ENCODE measurements around the gene PATL2. TPM values are rescaled to one million over a fixed set of nuclear protein-coding genes. Genes with fewer than 3 reads are reported as not detected.
"Not testable (repeated sequence)": the region's sequence is repeated elsewhere in the genome, so short reads cannot be mapped to it uniquely, and the experiment has no call there.

PATL2 gene
- total RNA-seq, 1 donor from 2014 or later: 0.79 TPM

- DNase-seq: no peak
Measured at GRCh38 chr15:44719293-44719999, 8.3 kb upstream of the PATL2 start.

- DNase-seq: no peak
Measured at GRCh38 chr15:44718927-44719292, 7.8 kb upstream of the PATL2 start.

DNA sequence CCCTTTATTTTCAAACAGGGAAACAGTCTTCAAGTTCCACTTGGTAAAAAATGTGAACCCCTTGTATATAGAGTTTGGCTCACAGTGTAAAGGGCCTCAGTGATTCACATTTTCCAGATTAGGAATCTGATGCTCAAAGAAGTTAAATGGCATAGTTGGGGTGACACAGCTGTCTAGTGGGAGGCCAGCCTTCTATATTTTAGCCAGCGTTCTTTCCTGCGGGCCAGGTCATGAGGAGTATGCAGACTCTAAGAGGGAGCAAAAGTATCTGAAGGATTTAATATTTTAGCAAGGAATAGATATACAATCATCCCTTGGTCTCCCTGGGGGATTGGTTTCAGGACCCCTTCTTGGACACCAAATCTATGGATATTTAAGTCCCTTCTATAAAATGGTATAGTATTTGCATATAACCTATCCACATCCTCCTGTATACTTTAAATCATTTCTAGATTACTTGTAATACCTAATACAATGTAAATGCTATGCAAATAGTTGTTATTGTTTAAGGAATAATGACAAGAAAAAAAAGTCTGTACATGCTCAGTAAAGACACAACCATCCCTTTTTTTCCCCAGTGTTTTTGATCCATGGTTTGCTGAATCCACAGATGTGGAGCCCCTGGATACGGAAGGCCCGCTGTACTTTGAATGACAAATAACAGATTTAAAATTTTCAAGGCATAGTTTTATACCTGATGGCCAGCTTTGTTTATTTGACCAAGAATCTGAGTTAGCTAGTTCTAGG, 7.2 kb upstream of the PATL2 start:
- DNase-seq: no peak

- DNase-seq: no peak
Measured at GRCh38 chr15:44716983-44717602, 6.0 kb upstream of the PATL2 start.

- DNase-seq: no peak
Measured at GRCh38 chr15:44715797-44716334, 4.7 kb upstream of the PATL2 start.

- no peak for DNase-seq
Measured at GRCh38 chr15:44715142-44715796, 4.1 kb upstream of the PATL2 start.

DNA sequence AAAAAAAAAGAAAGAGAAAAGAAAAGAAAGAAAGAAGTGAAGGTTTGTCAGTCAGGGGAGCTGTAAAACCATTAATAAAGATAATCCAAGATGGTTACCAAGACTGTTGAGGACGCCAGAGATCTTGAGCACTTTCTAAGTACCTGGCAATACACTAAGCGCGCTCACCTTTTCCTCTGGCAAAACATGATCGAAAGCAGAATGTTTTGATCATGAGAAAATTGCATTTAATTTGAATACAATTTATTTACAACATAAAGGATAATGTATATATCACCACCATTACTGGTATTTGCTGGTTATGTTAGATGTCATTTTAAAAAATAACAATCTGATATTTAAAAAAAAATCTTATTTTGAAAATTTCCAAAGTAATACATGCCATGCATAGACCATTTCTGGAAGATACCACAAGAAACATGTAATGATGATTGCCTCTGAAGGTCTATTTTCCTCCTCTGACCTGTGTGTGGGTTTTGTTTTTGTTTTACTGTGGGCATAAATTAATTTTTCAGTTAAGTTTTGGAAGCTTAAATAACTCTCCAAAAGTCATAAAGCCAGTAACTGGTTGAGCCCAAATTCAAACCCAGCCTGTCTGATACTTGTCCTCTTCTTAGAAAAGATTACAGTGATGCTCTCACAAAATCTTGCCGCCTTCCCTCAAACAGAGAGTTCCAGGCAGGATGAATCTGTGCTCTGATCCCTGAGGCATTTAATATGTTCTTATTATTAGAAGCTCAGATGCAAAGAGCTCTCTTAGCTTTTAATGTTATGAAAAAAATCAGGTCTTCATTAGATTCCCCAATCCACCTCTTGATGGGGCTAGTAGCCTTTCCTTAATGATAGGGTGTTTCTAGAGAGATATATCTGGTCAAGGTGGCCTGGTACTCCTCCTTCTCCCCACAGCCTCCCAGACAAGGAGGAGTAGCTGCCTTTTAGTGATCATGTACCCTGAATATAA, 2.2 kb upstream of the PATL2 start:
- no peak for DNase-seq

DNA sequence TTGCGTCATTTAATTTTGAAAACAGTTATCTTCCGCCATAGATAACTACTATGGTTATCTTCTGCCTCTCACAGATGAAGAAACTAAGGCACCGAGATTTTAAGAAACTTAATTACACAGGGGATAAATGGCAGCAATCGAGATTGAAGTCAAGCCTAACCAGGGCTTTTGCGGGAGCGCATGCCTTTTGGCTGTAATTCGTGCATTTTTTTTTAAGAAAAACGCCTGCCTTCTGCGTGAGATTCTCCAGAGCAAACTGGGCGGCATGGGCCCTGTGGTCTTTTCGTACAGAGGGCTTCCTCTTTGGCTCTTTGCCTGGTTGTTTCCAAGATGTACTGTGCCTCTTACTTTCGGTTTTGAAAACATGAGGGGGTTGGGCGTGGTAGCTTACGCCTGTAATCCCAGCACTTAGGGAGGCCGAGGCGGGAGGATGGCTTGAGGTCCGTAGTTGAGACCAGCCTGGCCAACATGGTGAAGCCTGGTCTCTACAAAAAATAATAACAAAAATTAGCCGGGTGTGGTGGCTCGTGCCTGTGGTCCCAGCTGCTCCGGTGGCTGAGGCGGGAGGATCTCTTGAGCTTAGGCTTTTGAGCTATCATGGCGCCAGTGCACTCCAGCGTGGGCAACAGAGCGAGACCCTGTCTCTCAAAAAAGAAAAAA, 1.4 kb upstream of the PATL2 start:
- DNase-seq: peak; percentile 55

DNA sequence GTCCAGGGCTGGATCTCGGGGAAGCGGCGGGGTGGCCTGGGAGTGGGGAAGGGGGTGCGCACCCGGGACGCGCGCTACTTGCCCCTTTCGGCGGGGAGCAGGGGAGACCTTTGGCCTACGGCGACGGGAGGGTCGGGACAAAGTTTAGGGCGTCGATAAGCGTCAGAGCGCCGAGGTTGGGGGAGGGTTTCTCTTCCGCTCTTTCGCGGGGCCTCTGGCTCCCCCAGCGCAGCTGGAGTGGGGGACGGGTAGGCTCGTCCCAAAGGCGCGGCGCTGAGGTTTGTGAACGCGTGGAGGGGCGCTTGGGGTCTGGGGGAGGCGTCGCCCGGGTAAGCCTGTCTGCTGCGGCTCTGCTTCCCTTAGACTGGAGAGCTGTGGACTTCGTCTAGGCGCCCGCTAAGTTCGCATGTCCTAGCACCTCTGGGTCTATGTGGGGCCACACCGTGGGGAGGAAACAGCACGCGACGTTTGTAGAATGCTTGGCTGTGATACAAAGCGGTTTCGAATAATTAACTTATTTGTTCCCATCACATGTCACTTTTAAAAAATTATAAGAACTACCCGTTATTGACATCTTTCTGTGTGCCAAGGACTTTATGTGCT, 721 bp upstream of the PATL2 start:
- peak; percentile 71 for DNase-seq

DNA sequence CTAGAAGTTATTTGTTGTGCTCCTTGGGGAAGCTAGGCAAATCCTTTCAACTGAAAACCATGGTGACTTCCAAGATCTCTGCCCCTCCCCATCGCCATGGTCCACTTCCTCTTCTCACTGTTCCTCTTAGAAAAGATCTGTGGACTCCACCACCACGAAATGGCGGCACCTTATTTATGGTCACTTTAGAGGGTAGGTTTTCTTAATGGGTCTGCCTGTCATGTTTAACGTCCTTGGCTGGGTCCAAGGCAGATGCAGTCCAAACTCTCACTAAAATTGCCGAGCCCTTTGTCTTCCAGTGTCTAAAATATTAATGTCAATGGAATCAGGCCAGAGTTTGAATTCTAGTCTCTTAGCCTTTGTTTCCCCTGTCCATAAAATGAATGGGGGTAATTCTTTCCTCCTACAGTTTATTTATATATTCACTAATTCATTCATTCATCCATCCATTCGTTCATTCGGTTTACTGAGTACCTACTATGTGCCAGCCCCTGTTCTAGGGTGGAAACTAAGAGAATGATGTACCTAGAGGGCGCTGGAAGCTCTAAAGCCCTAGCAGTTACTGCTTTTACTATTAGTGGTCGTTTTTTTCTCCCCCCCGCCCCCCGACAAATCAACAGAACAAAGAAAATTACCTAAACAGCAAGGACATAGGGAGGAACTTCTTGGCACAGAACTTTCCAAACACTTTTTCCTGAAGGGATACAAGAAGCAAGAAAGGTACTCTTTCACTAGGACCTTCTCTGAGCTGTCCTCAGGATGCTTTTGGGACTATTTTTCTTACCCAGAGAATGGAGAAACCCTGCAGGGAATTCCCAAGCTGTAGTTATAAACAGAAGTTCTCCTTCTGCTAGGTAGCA, 657 bp downstream of the PATL2 start:
- peak; percentile 59 for DNase-seq

GRCh38 chr15:44706946-44707636, 4.0 kb downstream of the PATL2 start:
- no peak for DNase-seq

DNA sequence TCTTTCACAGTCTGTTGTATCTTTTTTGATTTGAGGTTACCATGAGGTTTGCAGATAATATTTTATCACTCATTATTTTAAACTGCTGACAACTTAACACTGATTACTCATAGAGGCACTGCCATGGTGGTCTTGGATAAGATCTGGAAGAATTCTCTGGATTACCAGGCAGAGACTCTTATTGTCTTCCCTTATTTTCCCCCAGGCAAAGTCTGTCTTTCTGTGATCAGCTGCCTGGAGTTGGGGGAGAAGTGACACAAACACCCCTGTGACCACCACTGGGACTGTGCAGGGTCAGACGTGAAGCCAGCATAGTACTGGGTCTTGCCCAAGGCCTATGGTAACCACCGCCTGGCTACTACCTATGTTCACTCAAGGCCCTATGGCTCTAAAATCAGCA, 4.7 kb downstream of the PATL2 start:
- no peak for DNase-seq

DNA sequence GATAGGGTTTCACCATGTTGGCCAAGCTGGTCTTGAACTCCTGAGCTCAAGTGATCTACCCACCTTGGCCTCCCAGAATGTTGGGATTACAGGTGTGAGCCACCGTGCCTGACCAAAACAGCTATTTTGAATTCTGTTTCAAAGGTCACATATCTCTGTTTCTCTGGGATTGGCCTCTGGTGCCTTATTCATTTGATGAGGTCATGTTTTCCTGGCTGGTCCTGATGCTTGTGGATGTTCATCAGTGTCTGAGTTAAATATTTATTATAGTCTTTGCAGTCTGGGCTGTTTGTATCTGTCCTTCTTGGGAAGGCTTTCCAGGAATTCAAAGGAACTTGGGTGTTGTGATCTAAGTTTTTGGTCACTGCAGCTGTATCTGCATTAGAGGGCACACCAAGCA, 5.1 kb downstream of the PATL2 start:
- no peak for DNase-seq

DNA sequence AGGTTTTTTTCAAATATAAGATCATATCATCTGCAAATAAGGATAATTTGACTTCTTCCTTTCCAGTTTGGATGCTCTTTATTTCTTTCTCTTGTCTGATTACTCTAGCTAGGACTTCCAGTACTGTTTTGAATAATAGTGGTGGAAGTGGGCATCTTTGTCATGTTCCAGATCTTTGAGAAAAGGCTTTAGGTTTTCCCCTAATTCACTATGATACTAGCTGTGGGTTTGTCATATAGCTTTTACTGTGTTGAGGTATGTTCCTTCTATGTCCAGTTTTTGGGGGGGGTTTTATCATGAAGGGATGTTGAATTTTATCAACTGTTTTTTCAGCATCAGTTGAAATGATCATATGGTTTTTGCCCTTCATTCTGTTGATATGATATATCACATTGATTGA, 10.4 kb downstream of the PATL2 start:
- DNase-seq: not testable (repeated sequence)

DNA sequence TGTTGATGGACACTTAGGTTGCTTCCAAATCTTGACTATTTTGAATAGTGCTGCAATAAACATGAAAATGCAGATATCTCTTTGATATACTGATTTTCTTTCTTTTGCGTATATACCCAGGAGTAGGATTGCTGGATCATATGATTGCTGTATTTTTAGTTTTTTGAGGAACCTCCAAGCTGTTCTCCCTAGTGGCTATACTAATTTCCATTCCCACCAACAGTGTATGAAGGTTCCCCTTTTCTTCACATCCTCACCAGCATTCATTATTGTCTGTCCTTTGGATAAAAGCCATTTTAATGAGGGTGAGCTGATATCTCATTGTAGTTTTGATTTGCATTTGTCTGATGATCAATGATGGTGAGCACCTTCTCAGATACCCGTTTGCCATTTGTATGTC, 12.5 kb downstream of the PATL2 start:
- DNase-seq: no peak

DNA sequence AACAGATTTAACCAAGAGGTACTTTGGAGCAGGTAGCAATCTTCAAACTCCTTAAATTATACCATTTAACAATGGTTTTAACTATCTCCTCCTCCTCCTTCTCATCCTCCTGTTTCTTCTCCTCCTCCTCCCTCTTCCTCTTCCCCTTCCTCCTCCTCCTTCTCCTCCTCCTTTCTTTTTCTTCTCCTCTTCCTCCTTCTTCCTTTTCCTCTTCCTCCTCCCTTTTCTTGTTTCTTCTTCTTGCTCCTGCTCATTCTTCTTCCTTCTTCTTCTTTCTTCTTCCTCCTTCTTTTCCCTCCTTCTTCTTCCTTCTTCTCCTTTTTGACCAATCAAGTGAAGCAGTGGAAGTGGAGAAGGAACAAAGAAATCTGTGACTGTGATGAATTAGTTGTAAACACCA, 14.1 kb downstream of the PATL2 start:
- DNase-seq: no peak

DNA sequence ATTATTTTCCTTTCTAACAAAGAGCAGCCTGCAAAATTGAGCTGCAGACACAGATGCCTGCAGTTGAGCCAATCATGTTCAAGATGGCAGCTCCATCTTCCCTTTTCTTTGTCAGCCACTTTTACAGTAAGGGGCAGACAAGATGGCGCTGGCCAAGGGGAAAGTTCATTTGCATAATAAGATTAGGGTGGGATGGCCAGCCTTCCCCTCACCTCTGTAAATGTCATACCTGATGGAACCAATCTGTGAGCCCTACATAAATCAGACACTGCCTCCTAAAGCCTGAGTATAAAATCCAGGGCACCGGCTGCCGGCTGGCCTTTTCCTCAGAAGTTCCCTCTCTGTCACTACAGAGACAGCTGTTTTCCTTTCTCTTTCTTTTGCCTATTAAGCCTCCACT, 15.8 kb downstream of the PATL2 start:
- DNase-seq: no peak

- DNase-seq: no peak
Measured at GRCh38 chr15:44694416-44694815, 16.7 kb downstream of the PATL2 start.

DNA sequence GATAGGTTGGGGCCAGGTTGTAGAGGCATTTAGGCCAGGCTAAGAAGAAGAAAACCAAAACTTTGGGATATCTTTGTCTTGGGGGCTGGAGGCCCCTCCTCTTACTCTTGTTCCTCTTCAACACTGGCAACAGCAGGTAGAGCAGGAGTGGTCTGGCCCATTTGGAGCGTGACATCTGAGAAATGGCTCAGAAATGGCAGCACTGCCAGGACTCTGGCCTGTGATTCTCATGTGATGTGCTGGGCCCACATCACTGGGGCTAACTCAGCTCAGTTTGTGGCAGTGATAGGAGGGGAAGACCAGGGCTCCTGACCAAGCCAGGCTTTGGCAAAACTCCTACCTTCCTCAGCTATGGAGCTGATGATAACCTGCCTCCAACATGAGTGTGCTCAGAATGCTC, 18.5 kb downstream of the PATL2 start:
- no peak for DNase-seq
